IMR-90 (cell line): ENCODE measurements around the gene CITED2. TPM values are rescaled to one million over a fixed set of nuclear protein-coding genes. Genes with fewer than 3 reads are reported as not detected.

Experiments used
- ATAC-seq: fragments of 200-7000 bp; cut with Tn5 transposase; 2 replicates; pipeline ENCODE4 v1.9.1; 2020; ENCODE audit warnings: low read depth, mild to moderate bottlenecking, moderate library complexity
- BruUV-seq: library from RNA; stranded (reverse); fragments of 400-500 nt; replicated peaks from 2 replicates; lab custom pipeline; 2021; lab: Mats Ljungman, UMichigan
- CTCF ChIA-PET: fragments of 300-600 bp; formaldehyde crosslinking; extraction: SDS; loops from one replicate; lab custom pipeline; 2021; ENCODE audit warnings: antibody characterized with exemption; lab: Yijun Ruan, JAX
- POLR2A ChIA-PET: fragments of 300-600 bp; sonication (Branson Sonifier 250); formaldehyde crosslinking; loops from one replicate; lab custom pipeline; 2022; ENCODE audit warnings: antibody characterized with exemption; ENCODE audit not compliant: unreplicated experiment; lab: Charles Lee
- DNase-seq: peaks from one replicate; pipeline ENCODE4 v3.0.0; 2013
- H2AFZ ChIP-seq: replicated peaks from 2 replicates; pipeline ENCODE3; 2013; ENCODE audit warnings: low read length, mild to moderate bottlenecking; ENCODE audit not compliant: poor library complexity
- H2AK5ac ChIP-seq: 2 replicates; pipeline ENCODE4 v1.6.1; 2013; ENCODE audit warnings: low read depth, low read length, inconsistent platforms
- H2AK9ac ChIP-seq: replicated peaks from 2 replicates; pipeline ENCODE3; 2013; ENCODE audit warnings: mild to moderate bottlenecking, low read depth, low read length, moderate library complexity; ENCODE audit not compliant: poor library complexity
- H2BK120ac ChIP-seq: 2 replicates; pipeline ENCODE4 v1.6.1; 2013; ENCODE audit warnings: low read depth, low read length, inconsistent platforms
- H2BK15ac ChIP-seq: 3 replicates; pipeline ENCODE4 v1.6.1; 2013; ENCODE audit warnings: low read depth, low read length, inconsistent platforms
- H2BK20ac ChIP-seq: 2 replicates; pipeline ENCODE4 v1.6.1; 2013; ENCODE audit warnings: low read depth, mild to moderate bottlenecking, inconsistent platforms, low read length, moderate library complexity
- H2BK5ac ChIP-seq: 2 replicates; pipeline ENCODE4 v1.6.1; 2013; ENCODE audit warnings: mild to moderate bottlenecking, low read depth, low read length, inconsistent platforms; ENCODE audit not compliant: poor library complexity, severe bottlenecking
- H3K14ac ChIP-seq: replicated peaks from 2 replicates; pipeline ENCODE4 v1.6.1; 2013; ENCODE audit warnings: low read depth, low read length, inconsistent platforms
- H3K18ac ChIP-seq: 2 replicates; pipeline ENCODE4 v1.6.1; 2013; ENCODE audit warnings: low read depth, low read length, control low read depth
- H3K23ac ChIP-seq: 2 replicates; pipeline ENCODE4 v1.6.1; 2013; ENCODE audit warnings: low read depth, low read length, inconsistent platforms
- H3K27ac ChIP-seq: 2 replicates; pipeline ENCODE4 v1.5.1; 2013; ENCODE audit warnings: mild to moderate bottlenecking, control low read depth, low read length; ENCODE audit not compliant: insufficient read depth
- H3K27me3 ChIP-seq: 2 replicates; pipeline ENCODE4 v1.6.1; 2013; ENCODE audit warnings: low read length; ENCODE audit not compliant: control insufficient read depth, insufficient read depth
- H3K36me3 ChIP-seq: 2 replicates; pipeline ENCODE4 v1.6.1; 2013; ENCODE audit warnings: low read length, mixed read lengths; ENCODE audit not compliant: control insufficient read depth, insufficient read depth
- H3K4ac ChIP-seq: 2 replicates; pipeline ENCODE4 v1.6.1; 2013; ENCODE audit warnings: low read depth, low read length, inconsistent platforms
- H3K4me1 ChIP-seq: 2 replicates; pipeline ENCODE4 v1.6.1; 2013; ENCODE audit warnings: low read length, mixed read lengths; ENCODE audit not compliant: control insufficient read depth, insufficient read depth
- H3K4me2 ChIP-seq: 2 replicates; pipeline ENCODE4 v1.6.1; 2013; ENCODE audit warnings: low read depth, mild to moderate bottlenecking, control low read depth, low read length, moderate library complexity
- H3K4me3 ChIP-seq: 2 replicates; pipeline ENCODE4 v1.5.1; 2013; ENCODE audit warnings: low read depth, mild to moderate bottlenecking, control low read depth, low read length, moderate library complexity; ENCODE audit not compliant: insufficient read depth
- H3K56ac ChIP-seq: 2 replicates; pipeline ENCODE4 v1.6.1; 2013; ENCODE audit warnings: low read length, inconsistent platforms; ENCODE audit not compliant: insufficient read depth; ENCODE audit errors: extremely low read depth
- H3K79me1 ChIP-seq, 2 experiments: 2 replicates each; pipeline ENCODE4 v1.6.1; 2013; ENCODE audit warnings: low read length in 2 of 2, inconsistent platforms in 1 of 2, low read depth in 1 of 2
- H3K9ac ChIP-seq: 2 replicates; pipeline ENCODE4 v1.6.1; 2013; ENCODE audit warnings: low read depth, low read length, control low read depth
- H3K9me1 ChIP-seq: 2 replicates; pipeline ENCODE4 v1.6.1; 2013; ENCODE audit warnings: low read length, inconsistent platforms; ENCODE audit not compliant: insufficient read depth
- H3K9me3 ChIP-seq: 2 replicates; pipeline ENCODE4 v1.6.1; 2013; ENCODE audit warnings: low read length; ENCODE audit not compliant: control insufficient read depth, insufficient read depth
- H4K20me1 ChIP-seq: 2 replicates; pipeline ENCODE4 v1.6.1; 2013; ENCODE audit warnings: low read length, inconsistent platforms; ENCODE audit not compliant: insufficient read depth
- H4K5ac ChIP-seq: 2 replicates; pipeline ENCODE4 v1.6.1; 2013; ENCODE audit warnings: mild to moderate bottlenecking, low read depth, low read length, control low read depth
- H4K8ac ChIP-seq, 2 experiments: 2 replicates each; pipeline ENCODE4 v1.6.1; 2013; ENCODE audit warnings: low read depth in 2 of 2, low read length in 2 of 2, control low read depth in 1 of 2, inconsistent platforms in 1 of 2
- H4K91ac ChIP-seq: 2 replicates; pipeline ENCODE4 v1.6.1; 2013; ENCODE audit warnings: low read depth, low read length, inconsistent platforms; ENCODE audit not compliant: insufficient read depth
- BHLHE40 ChIP-seq: fragments of 150-350 bp; IDR thresholded peaks from 2 replicates; pipeline ENCODE4 v1.6.1; 2016; ENCODE audit warnings: mild to moderate bottlenecking, low read depth, low read length
- CEBPB ChIP-seq: IDR thresholded peaks from 2 replicates; pipeline ENCODE4 v1.6.1; 2012; ENCODE audit warnings: low read depth, low read length, improper control_type of control experiment
- CHD1 ChIP-seq: IDR thresholded peaks from 2 replicates; pipeline ENCODE4 v1.6.1; 2012; ENCODE audit warnings: low read depth, low read length, improper control_type of control experiment
- ELK1 ChIP-seq: fragments of 150-350 bp; IDR thresholded peaks from 2 replicates; pipeline ENCODE4 v1.6.1; 2016; ENCODE audit warnings: low read depth, mild to moderate bottlenecking, low read length, moderate library complexity, borderline replicate concordance
- FOS ChIP-seq: fragments of 150-350 bp; IDR thresholded peaks from 2 replicates; pipeline ENCODE4 v1.6.1; 2016; ENCODE audit warnings: low read depth, low read length
- MAFK ChIP-seq: IDR thresholded peaks from 2 replicates; pipeline ENCODE4 v1.6.1; 2012; ENCODE audit warnings: low read depth, low read length, improper control_type of control experiment
- MAZ ChIP-seq: IDR thresholded peaks from 2 replicates; pipeline ENCODE4 v1.6.1; 2012; ENCODE audit warnings: low read depth, mild to moderate bottlenecking, low read length, improper control_type of control experiment, moderate library complexity, borderline replicate concordance
- MXI1 ChIP-seq: IDR thresholded peaks from 2 replicates; pipeline ENCODE4 v1.6.1; 2012; ENCODE audit warnings: low read depth, mild to moderate bottlenecking, low read length, moderate library complexity, borderline replicate concordance
- RAD21 ChIP-seq: IDR thresholded peaks from 2 replicates; pipeline ENCODE4 v1.6.1; 2012; ENCODE audit warnings: low read length, improper control_type of control experiment
- RCOR1 ChIP-seq: IDR thresholded peaks from 2 replicates; pipeline ENCODE4 v1.6.1; 2012; ENCODE audit warnings: mild to moderate bottlenecking, low read length, improper control_type of control experiment; ENCODE audit not compliant: insufficient replicate concordance
- RFX5 ChIP-seq: IDR thresholded peaks from 2 replicates; pipeline ENCODE4 v1.8.0; 2012; ENCODE audit warnings: low read depth, mild to moderate bottlenecking, low read length, moderate library complexity
- SMC3 ChIP-seq: fragments of 150-350 bp; IDR thresholded peaks from 2 replicates; pipeline ENCODE4 v1.6.1; 2016; ENCODE audit warnings: low read depth, mild to moderate bottlenecking, antibody characterized with exemption, low read length, moderate library complexity
- WGBS, 2 experiments: methylation state at CpG; one replicate each; pipeline versions ENCODE4 v1.1.5 to v1.1.7; 2013; ENCODE audit warnings: missing lambda C conversion rate in 2 of 2; ENCODE audit not compliant: insufficient read length in 1 of 2; ENCODE audit errors: extremely low coverage in 2 of 2; 5-methylcytosine and 5-hydroxymethylcytosine counted together
- dilution Hi-C: fragments of 300-500 bp; cut with HindIII; formaldehyde crosslinking; loops from one replicate; pipeline ENCODE4 v1.14.3; 2018; ENCODE audit warnings: low sequenced_read_pairs; ENCODE audit not compliant: unreplicated experiment
- in situ Hi-C: fragments of 300-500 bp; cut with MboI; formaldehyde crosslinking; loops from 3 replicates; pipeline ENCODE4 v1.14.3; 2019; ENCODE audit warnings: low sequenced_read_pairs, inconsistent platforms, mixed read lengths
- intact Hi-C: fragments of 100-400 bp; cut with micrococcal nuclease; formaldehyde crosslinking; loops from 2 replicates; pipeline ENCODE4 v1.10.0; 2022
- polyA plus RNA-seq, 3 experiments: library from polyadenylated mRNA; depleted of rRNA; stranded (reverse); fragments of >200 nt; gene quantifications; 2 replicates each; pipeline ENCODE4 v1.2.3, GENCODE V29; 2012; ENCODE audit warnings: low replicate concordance in 1 of 3
- total RNA-seq: library from RNA; depleted of rRNA; stranded (reverse); fragments of >200 nt; gene quantifications from 2 replicates; pipeline ENCODE4 v1.2.3, GENCODE V29; 2012

CITED2 gene
- total and polyA plus RNA-seq, 2 of the 4 experiments (the other 2 are of a cell fraction) = 163 to 483 TPM

GRCh38 chr6:139337001-139337400 lies 37.4 kb downstream of the CITED2 start:
- no peak overlapping the region for H3K9ac ChIP-seq
- no peak overlapping the region for H3K4me2 ChIP-seq
- no peaks in the 10 kb centered on the region for H3K36me3 ChIP-seq
- ChIA-PET POLR2A (interaction anchor here (0.6 kb wide), 1 partner anchor 368 kb away, joined by 4 read pairs; no protein-coding TSS in a partner anchor), CTCF (no interaction called here)
- no peak overlapping the region for H4K5ac ChIP-seq
- H3K14ac ChIP-seq = no peak overlapping the region
- in situ Hi-C loops = no loop called here
- H3K9me3 ChIP-seq = no peaks in the 10 kb centered on the region
- H3K79me1 ChIP-seq = no peaks in the 10 kb centered on the region
- H3K4me1 ChIP-seq = peaks cover 6% of the 10 kb centered on the region
- no peaks in the 10 kb centered on the region for H3K9me1 ChIP-seq
- H3K4me3 ChIP-seq = no peak overlapping the region
- ATAC-seq (no peak), DNase-seq (no peak)
- H3K23ac ChIP-seq = no peak overlapping the region
- intact Hi-C loops = no loop called here
- H3K27me3 ChIP-seq = no peaks in the 10 kb centered on the region
- no peak overlapping the region; the same call in 2 of the 3 replicates for H2BK15ac ChIP-seq
- H2AK9ac ChIP-seq = no peak overlapping the region
- no TSS peak for BruUV-seq
- H4K8ac ChIP-seq = no peak overlapping the region
- TF ChIP-seq CHD1 (no peak), MAFK (no peak), RFX5 (no peak), MXI1 (no peak), FOS (no peak), BHLHE40 (no peak), RCOR1 (no peak), RAD21 (no peak), MAZ (no peak), SMC3 (no peak), ELK1 (no peak), CEBPB (no peak)
- WGBS, 2 experiments = 100% methylated on average over 1 of the region's 2 CpGs; no CpG with 5 or more reads in 1 of the 2 experiments
- no peak overlapping the region for H2AK5ac ChIP-seq
- no peak overlapping the region for H3K4ac ChIP-seq
- no peak overlapping the region for H3K56ac ChIP-seq
- dilution Hi-C loops = no loop called here
- H2AFZ ChIP-seq = no peak overlapping the region
- H4K20me1 ChIP-seq = no peaks in the 10 kb centered on the region
- H4K91ac ChIP-seq = no peak overlapping the region
- no peak overlapping the region for H2BK120ac ChIP-seq
- no peak overlapping the region for H3K18ac ChIP-seq
- no peak overlapping the region for H2BK20ac ChIP-seq
- H3K27ac ChIP-seq = no peak overlapping the region
- H2BK5ac ChIP-seq = no peak overlapping the region
